ENCODE data around the gene SSBP4. TPM values are rescaled to one million over a fixed set of nuclear protein-coding genes. Genes with fewer than 3 reads are reported as not detected.

SSBP4 gene
- total and polyA plus RNA-seq, 2 experiments from 2014 or later: 44.4 to 52.0 TPM

GRCh38 chr19:18406749-18407148, 12.4 kb upstream of the SSBP4 start:
- no peaks in the 10 kb centered on the region for H3F3A ChIP-seq (replicated peaks; ENCODE audit: low read depth)
- H3K27me3 ChIP-seq (ENCODE audit: insufficient read depth): no peaks in the 10 kb centered on the region
- H3K27ac ChIP-seq (ENCODE audit: low read depth): no peak overlapping the region
- Mint-ChIP-seq H3K27ac (no peak overlapping the region), H3K4me3 (no peak overlapping the region), H3K4me1 (peaks cover 6% of the 10 kb centered on the region), H3K27me3 (ENCODE audit: insufficient read depth, low read depth, poor library complexity) (peaks cover 5% of the 10 kb centered on the region), H3K9me3 (no peaks in the 10 kb centered on the region), H3K36me3 (ENCODE audit: low read depth) (no peaks in the 10 kb centered on the region)
- no peak for TF ChIP-seq ZNF331 (CRISPR knock-in tag; IDR thresholded peaks at IDR 0.05; ENCODE audit: low read depth)
- TF ChIP-seq ZNF114 (CRISPR knock-in tag; IDR thresholded peaks at IDR 0.05): no peak
- no peak for TF ChIP-seq STAT1 (IDR thresholded peaks at IDR 0.05; ENCODE audit: unreplicated experiment)
- TF ChIP-seq JUNB (IDR thresholded peaks at IDR 0.05; ENCODE audit: unreplicated experiment): no peak
- TF ChIP-seq CTCF (conservative IDR thresholded peaks at IDR 0.05; ENCODE audit: low read depth in 2 of 2): no peak
- TF ChIP-seq EZH2 (IDR thresholded peaks at IDR 0.05; ENCODE audit: low read depth, unreplicated experiment): no peak
- no peak for TF ChIP-seq EZH2phosphoT487 (IDR thresholded peaks at IDR 0.05; ENCODE audit: unreplicated experiment)
- TF ChIP-seq NANOG (IDR thresholded peaks at IDR 0.05; ENCODE audit: borderline replicate concordance): no peak
- TF ChIP-seq ZNF462 (CRISPR knock-in tag; IDR thresholded peaks at IDR 0.05): no peak
- TF ChIP-seq ETS1 (IDR thresholded peaks at IDR 0.05): no peak
- TF ChIP-seq POLR2AphosphoS5 (IDR thresholded peaks at IDR 0.05; ENCODE audit: low read depth): no peak
- no peak for TF ChIP-seq CREB1 (CRISPR knock-in tag; IDR thresholded peaks at IDR 0.05; ENCODE audit: low read depth)
- TF ChIP-seq REST (IDR thresholded peaks at IDR 0.05; ENCODE audit: unreplicated experiment): no peak
- H3K4me1 ChIP-seq (ENCODE audit: insufficient read depth): no peaks in the 10 kb centered on the region
- no peaks in the 10 kb centered on the region for H4K20me1 ChIP-seq (replicated peaks; ENCODE audit: insufficient read depth)
- DNase-seq (ENCODE audit: low spot score) (no peak), ATAC-seq (no peak)
- no peak overlapping the region for H3K4me3 ChIP-seq
- H2AFZ ChIP-seq: no peak overlapping the region
- H3K79me2 ChIP-seq (replicated peaks; ENCODE audit: insufficient read depth): no peaks in the 10 kb centered on the region
- no peak overlapping the region for H3K4me2 ChIP-seq
- no peaks in the 10 kb centered on the region for H3K9me2 ChIP-seq (ENCODE audit: insufficient read depth)
- H3K36me3 ChIP-seq (ENCODE audit: insufficient read depth): no peaks in the 10 kb centered on the region
